Retinal pigment epithelial cell (primary cell): ENCODE measurements around the gene IL16.

Experiments used
- DNase-seq: peaks from one replicate; pipeline ENCODE4 v3.0.0-alpha.2; 2010; ENCODE audit warnings: low read depth
- H3K4me3 ChIP-seq: 2 replicates; pipeline ENCODE4 v1.5.1; 2011; ENCODE audit warnings: mild to moderate bottlenecking, low read length, control low read depth, moderate library complexity
- TF ChIP-seq, protein P1 (sequence below): conservative IDR thresholded peaks from 2 replicates; pipeline ENCODE4 v1.5.1; 2011; ENCODE audit warnings: low read depth, low read length, control low read depth, inconsistent platforms

IL16 gene

GRCh38 chr15:81351651-81352050 is 155.0 kb downstream of the IL16 start:
- TF ChIP-seq, protein P1, sequence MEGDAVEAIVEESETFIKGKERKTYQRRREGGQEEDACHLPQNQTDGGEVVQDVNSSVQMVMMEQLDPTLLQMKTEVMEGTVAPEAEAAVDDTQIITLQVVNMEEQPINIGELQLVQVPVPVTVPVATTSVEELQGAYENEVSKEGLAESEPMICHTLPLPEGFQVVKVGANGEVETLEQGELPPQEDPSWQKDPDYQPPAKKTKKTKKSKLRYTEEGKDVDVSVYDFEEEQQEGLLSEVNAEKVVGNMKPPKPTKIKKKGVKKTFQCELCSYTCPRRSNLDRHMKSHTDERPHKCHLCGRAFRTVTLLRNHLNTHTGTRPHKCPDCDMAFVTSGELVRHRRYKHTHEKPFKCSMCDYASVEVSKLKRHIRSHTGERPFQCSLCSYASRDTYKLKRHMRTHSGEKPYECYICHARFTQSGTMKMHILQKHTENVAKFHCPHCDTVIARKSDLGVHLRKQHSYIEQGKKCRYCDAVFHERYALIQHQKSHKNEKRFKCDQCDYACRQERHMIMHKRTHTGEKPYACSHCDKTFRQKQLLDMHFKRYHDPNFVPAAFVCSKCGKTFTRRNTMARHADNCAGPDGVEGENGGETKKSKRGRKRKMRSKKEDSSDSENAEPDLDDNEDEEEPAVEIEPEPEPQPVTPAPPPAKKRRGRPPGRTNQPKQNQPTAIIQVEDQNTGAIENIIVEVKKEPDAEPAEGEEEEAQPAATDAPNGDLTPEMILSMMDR = no peak
- no peak for DNase-seq
- no peak overlapping the region for H3K4me3 ChIP-seq

GRCh38 chr15:81356252-81356651 is 159.6 kb downstream of the IL16 start:
- TF ChIP-seq, protein P1 = no peak
- DNase-seq = no peak
- no peak overlapping the region for H3K4me3 ChIP-seq

DNA sequence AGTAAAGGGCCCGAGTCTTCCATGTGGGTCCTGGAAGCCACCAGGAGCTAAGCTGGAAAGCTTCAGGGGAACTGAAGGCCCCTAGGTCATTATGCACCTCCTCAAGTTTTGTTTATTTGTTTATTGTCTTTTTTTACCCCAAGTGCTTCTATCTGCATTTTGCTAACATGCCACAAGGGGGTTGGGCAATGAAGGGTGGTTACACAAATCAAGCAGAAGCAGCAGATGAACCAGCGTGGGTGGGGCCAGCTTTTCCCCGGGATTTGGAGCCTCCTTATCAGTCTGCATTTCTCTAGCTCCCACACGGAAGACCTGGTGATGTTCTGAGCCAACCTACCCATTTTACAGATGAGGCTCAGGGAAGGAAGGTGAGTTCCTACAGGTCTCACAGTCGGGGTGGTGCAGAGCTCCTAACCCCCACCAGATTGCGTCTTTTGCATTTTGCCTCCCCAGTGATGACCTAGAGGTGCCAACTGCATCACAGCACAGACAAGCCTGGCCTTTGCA is 160.6 kb downstream of the IL16 start:
- H3K4me3 ChIP-seq = no peak overlapping the region
- DNase-seq = no peak
- TF ChIP-seq, protein P1 = no peak

- no peak for DNase-seq
- no peak overlapping the region for H3K4me3 ChIP-seq
- TF ChIP-seq, protein P1 = no peak
Measured at GRCh38 chr15:81358248-81358647, 161.6 kb downstream of the IL16 start.

DNA sequence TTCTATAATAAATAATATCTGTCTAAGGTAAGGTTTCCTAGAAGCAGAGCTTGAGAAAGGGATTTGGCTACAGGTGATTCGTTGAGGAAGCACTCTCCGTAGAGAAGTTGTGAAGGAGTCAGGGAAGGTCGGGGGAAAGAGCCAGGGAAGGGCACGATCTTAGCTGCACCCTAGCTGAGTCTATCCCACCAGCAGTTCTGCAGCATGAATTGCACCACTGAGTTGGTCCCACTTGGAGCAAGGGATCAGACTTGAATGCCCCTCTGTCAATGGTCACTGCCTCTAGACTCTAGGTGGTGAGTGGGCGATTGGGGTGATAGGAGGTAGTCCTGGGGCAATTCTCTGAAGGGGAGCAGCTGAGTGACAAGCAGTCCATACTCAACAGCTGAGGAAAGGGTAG is 163.8 kb downstream of the IL16 start:
- H3K4me3 ChIP-seq = no peak overlapping the region
- no peak for DNase-seq
- TF ChIP-seq, protein P1 = no peak

DNA sequence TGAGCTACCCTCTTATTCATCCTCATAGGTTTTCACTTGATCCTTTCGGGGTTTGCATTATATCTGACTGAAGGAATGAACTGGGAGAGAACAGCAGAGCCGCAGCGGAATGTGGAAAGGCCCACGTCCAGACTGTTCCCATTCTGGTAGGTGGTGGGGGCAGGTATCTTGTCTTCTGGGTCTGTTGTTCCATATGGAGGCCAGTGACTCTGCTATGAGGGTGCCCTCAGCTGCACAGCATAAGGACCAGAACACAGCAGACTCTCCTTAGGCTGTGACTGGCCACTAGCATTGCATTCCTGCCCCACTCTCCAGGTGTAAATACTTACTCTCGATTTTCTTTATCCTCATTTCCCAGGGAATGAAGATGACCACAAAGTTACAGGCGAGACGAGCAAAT is 165.2 kb downstream of the IL16 start:
- DNase-seq = no peak
- TF ChIP-seq, protein P1 = no peak
- H3K4me3 ChIP-seq = no peak overlapping the region

DNA sequence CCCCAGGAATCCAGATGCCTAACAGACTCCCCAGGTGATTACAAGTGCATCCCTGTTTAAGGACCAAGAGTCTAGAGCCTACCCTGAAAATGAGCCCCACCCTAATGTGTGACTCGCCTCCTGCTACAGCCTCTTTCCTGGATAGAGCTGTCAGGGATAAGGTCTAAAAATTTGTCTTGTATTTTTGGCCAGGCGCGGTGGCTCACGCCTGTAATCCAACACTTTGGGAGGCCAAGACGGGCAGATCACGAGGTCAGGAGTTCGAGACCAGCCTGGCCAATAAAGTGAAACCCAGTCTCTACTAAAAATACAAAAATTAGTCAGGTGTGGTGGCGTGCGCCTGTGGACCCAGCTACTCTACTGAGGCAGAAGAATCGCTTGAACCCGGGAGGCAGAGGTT is 166.1 kb downstream of the IL16 start:
- TF ChIP-seq, protein P1 = no peak
- H3K4me3 ChIP-seq = no peak overlapping the region
- no peak for DNase-seq
